HCT116 (cell line): ENCODE results near the gene ADAMTS4. TPM values are rescaled to one million over a fixed set of nuclear protein-coding genes. Genes with fewer than 3 reads are reported as not detected.

Experiments used
- ATAC-seq: fragments of 200-7000 bp; cut with Tn5 transposase; 2 replicates; pipeline ENCODE4 v1.9.1; 2020; ENCODE audit warnings: mild to moderate bottlenecking, moderate library complexity
- BruUV-seq: library from RNA; stranded (reverse); fragments of 400-500 nt; replicated peaks from 2 replicates; lab custom pipeline; 2021; lab: Mats Ljungman, UMichigan
- CTCF ChIA-PET: fragments of 300-600 bp; sonication (Branson Sonifier 250); formaldehyde crosslinking; loops from one replicate; lab custom pipeline; 2021; ENCODE audit warnings: antibody characterized with exemption; lab: Charles Lee
- POLR2A ChIA-PET: fragments of 300-600, 350-600 bp; sonication (Branson Sonifier 250); formaldehyde crosslinking; loops from one replicate; lab custom pipeline; 2021; ENCODE audit warnings: antibody characterized with exemption; lab: Charles Lee
- RAD21 ChIA-PET, 2 experiments: fragments of 300-600 bp; sonication (Branson Sonifier 250); formaldehyde crosslinking; loops; one replicate each; lab custom pipeline; 2023; ENCODE audit warnings: low total read pairs in 2 of 2; ENCODE audit not compliant: uncharacterized antibody in 2 of 2, unreplicated experiment in 2 of 2, low non-redundant PET in 1 of 2; lab: Charles Lee
- DNase-seq: peaks from one replicate; pipeline ENCODE4 v3.0.0-alpha.2; 2010; ENCODE audit warnings: low read depth, low spot score
- H2AFZ ChIP-seq: fragments of 200-600 bp; shearing (Covaris generic), sonication (generic); 2 replicates; pipeline ENCODE4 v1.6.1; 2017; ENCODE audit warnings: low read depth, mixed run types, mixed read lengths, antibody characterized with exemption, low read length; ENCODE audit not compliant: poor library complexity, severe bottlenecking
- H3K27ac ChIP-seq: 2 replicates; pipeline ENCODE4 v1.5.1; 2012; ENCODE audit warnings: low read depth, low read length
- H3K27me3 ChIP-seq: fragments of 200-600 bp; sonication (generic); 2 replicates; pipeline ENCODE4 v1.6.1; 2016; ENCODE audit warnings: mixed run types, low read length, mixed read lengths; ENCODE audit not compliant: insufficient read depth
- H3K36me3 ChIP-seq, 2 experiments: fragments of 200-500 bp in 1 of 2; fragments of 200-600 bp in 1 of 2; sonication (Bioruptor generic) in 1 of 2; sonication (generic) in 1 of 2; 2 replicates each; pipeline versions ENCODE4 v1.5.1 to v1.6.1; 2014 to 2016; ENCODE audit warnings: low read length in 2 of 2, inconsistent platforms in 1 of 2, mixed read lengths in 1 of 2, mixed run types in 1 of 2; ENCODE audit not compliant: insufficient read depth in 2 of 2, control insufficient read depth in 1 of 2
- H3K4me1 ChIP-seq, 2 experiments: fragments of 200-600 bp in 1 of 2; sonication (generic) in 1 of 2; 2 replicates each; pipeline versions ENCODE4 v1.5.1 to v1.6.1; 2012 to 2017; ENCODE audit warnings: low read length in 2 of 2, inconsistent platforms in 1 of 2, mild to moderate bottlenecking in 1 of 2, mixed read lengths in 1 of 2, mixed run types in 1 of 2, moderate library complexity in 1 of 2; ENCODE audit not compliant: insufficient read depth in 2 of 2, control insufficient read depth in 1 of 2
- H3K4me2 ChIP-seq: fragments of 200-600 bp; sonication (generic); 2 replicates; pipeline ENCODE4 v1.6.1; 2017; ENCODE audit warnings: mixed run types, low read length, mixed read lengths
- H3K4me3 ChIP-seq, 2 experiments: fragments of 200-600 bp in 1 of 2; sonication (generic) in 1 of 2; replicated peaks in 1 of 2; 2 replicates each; pipeline ENCODE4 v1.5.1; 2011 to 2016; ENCODE audit warnings: low read length in 2 of 2, control low read depth in 1 of 2, low read depth in 1 of 2, mild to moderate bottlenecking in 1 of 2, mixed read lengths in 1 of 2, mixed run types in 1 of 2
- H3K79me2 ChIP-seq: fragments of 200-600 bp; sonication (generic); 2 replicates; pipeline ENCODE4 v1.6.1; 2017; ENCODE audit warnings: mild to moderate bottlenecking, mixed run types, low read length, moderate library complexity, mixed read lengths; ENCODE audit not compliant: insufficient read depth
- H3K9ac ChIP-seq: fragments of 200-600 bp; sonication (generic); 2 replicates; pipeline ENCODE4 v1.6.1; 2016; ENCODE audit warnings: low read length, mixed read lengths
- H3K9me2 ChIP-seq: fragments of 200-600 bp; sonication (generic), shearing (Covaris generic); 2 replicates; pipeline ENCODE4 v1.6.1; 2017; ENCODE audit warnings: mixed run types, mild to moderate bottlenecking, moderate library complexity; ENCODE audit not compliant: insufficient read depth
- H3K9me3 ChIP-seq, 2 experiments: fragments of 200-500 bp in 1 of 2; fragments of 200-600 bp in 1 of 2; sonication (Bioruptor generic) in 1 of 2; sonication (generic) in 1 of 2; 2 replicates each; pipeline ENCODE4 v1.6.1; 2014 to 2017; ENCODE audit warnings: low read length in 2 of 2, mixed read lengths in 2 of 2, inconsistent platforms in 1 of 2, low read depth in 1 of 2, mild to moderate bottlenecking in 1 of 2, mixed run types in 1 of 2, moderate library complexity in 1 of 2; ENCODE audit not compliant: control insufficient read depth in 1 of 2, insufficient read depth in 1 of 2
- H4K20me1 ChIP-seq: fragments of 200-600 bp; sonication (generic), shearing (Covaris generic); 2 replicates; pipeline ENCODE4 v1.6.1; 2017; ENCODE audit warnings: mixed run types, mild to moderate bottlenecking, moderate library complexity; ENCODE audit not compliant: insufficient read depth
- CBX3 ChIP-seq: IDR thresholded peaks from 2 replicates; pipeline ENCODE4 v1.6.1; 2012; ENCODE audit warnings: low read depth
- CEBPB ChIP-seq: IDR thresholded peaks from 2 replicates; pipeline ENCODE4 v1.6.1; 2012; ENCODE audit warnings: low read depth
- CTCF ChIP-seq, 3 experiments: fragments of 200-600 bp in 1 of 3; sonication (generic) in 1 of 3; IDR thresholded peaks in 2 of 3; conservative IDR thresholded peaks in 1 of 3; 2 replicates each; pipeline ENCODE4 v1.5.1; 2012 to 2017; ENCODE audit warnings: low read depth in 2 of 3, low read length in 2 of 3, antibody characterized with exemption in 1 of 3, borderline replicate concordance in 1 of 3, control low read depth in 1 of 3, mild to moderate bottlenecking in 1 of 3, mixed read lengths in 1 of 3, mixed run types in 1 of 3, moderate library complexity in 1 of 3; ENCODE audit not compliant: insufficient read depth in 1 of 3
- EZH2phosphoT487 ChIP-seq: fragments of 200-600 bp; IDR thresholded peaks from 2 replicates; pipeline ENCODE4 v1.6.1; 2018; ENCODE audit warnings: antibody characterized with exemption, borderline replicate concordance
- FOSL1 ChIP-seq: IDR thresholded peaks from 2 replicates; pipeline ENCODE4 v1.6.1; 2012; ENCODE audit warnings: low read depth
- JUND ChIP-seq: IDR thresholded peaks from 2 replicates; pipeline ENCODE4 v1.6.1; 2012
- MAX ChIP-seq: IDR thresholded peaks from 2 replicates; pipeline ENCODE4 v1.6.1; 2012
- POLR2AphosphoS5 ChIP-seq: IDR thresholded peaks from 2 replicates; pipeline ENCODE4 v1.6.1; 2011; ENCODE audit warnings: mild to moderate bottlenecking, low read depth, low read length, moderate library complexity
- RAD21 ChIP-seq: IDR thresholded peaks from 2 replicates; pipeline ENCODE4 v1.6.1; 2012; ENCODE audit warnings: low read depth, mild to moderate bottlenecking
- SP1 ChIP-seq: IDR thresholded peaks from 2 replicates; pipeline ENCODE4 v1.6.1; 2012; ENCODE audit warnings: low read depth
- SRF ChIP-seq: IDR thresholded peaks from 2 replicates; pipeline ENCODE4 v1.6.1; 2012; ENCODE audit warnings: low read depth
- TCF7L2 ChIP-seq: IDR thresholded peaks from 2 replicates; pipeline ENCODE4 v1.7.0; 2011; ENCODE audit warnings: borderline replicate concordance, inconsistent platforms; ENCODE audit not compliant: insufficient read depth, insufficient read length; ENCODE audit errors: extremely low read depth
- YY1 ChIP-seq: IDR thresholded peaks from 2 replicates; pipeline ENCODE4 v1.6.1; 2011; ENCODE audit warnings: low read length, low read depth, moderate library complexity, mild to moderate bottlenecking; ENCODE audit not compliant: insufficient replicate concordance; ENCODE audit errors: extremely low read depth
- ZFX ChIP-seq: fragments of 450-650 bp; IDR thresholded peaks from 2 replicates; pipeline ENCODE4 v1.6.1; 2017
- ZNF274 ChIP-seq: fragments of 200-500 bp; sonication (Bioruptor generic); IDR thresholded peaks from 2 replicates; pipeline ENCODE4 v1.6.1; 2014; ENCODE audit warnings: mild to moderate bottlenecking, low read depth, low read length, inconsistent platforms
- intact Hi-C: fragments of 100-400 bp; cut with micrococcal nuclease; formaldehyde crosslinking; loops from 2 replicates; pipeline ENCODE4 v1.10.0; 2022
- total RNA-seq: library from RNA; stranded (reverse); gene quantifications from one replicate; pipeline ENCODE4 v1.2.1, GENCODE V29; 2021; ENCODE audit not compliant: unreplicated experiment
- TF ChIP-seq, protein P1 (sequence below): IDR thresholded peaks from 2 replicates; pipeline ENCODE4 v1.6.1; 2011; ENCODE audit warnings: mild to moderate bottlenecking, low read length, moderate library complexity; ENCODE audit not compliant: insufficient replicate concordance; ENCODE audit errors: extremely low read depth
- TF ChIP-seq, protein P2 (sequence below): IDR thresholded peaks from 2 replicates; pipeline ENCODE4 v1.6.1; 2012

Gene ADAMTS4
- total RNA-seq, 1 experiment from 2014 or later: not detected

DNA sequence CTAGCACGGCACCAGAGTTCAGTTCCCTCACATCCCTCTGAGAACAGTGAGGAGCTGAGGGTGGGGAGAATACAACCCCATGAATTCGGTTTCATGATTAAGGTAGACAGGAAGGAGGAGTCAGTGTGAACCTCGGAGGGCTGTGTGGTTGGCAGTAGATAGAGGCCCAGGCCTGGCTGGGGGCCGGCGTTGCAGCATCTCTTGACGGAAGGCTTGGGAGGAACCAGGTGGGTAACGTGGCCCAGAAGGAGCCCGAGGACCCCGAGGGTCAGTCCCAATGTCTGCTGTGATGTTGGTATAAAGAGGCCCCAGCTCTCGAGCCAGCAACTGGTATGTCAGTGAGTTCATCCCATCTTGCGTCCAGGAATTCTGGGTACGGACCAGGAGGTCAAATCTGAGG, 27.2 kb downstream of the ADAMTS4 start:
- Histone ChIP-seq H3K4me3 (no peak overlapping the region), H3K36me3 (peaks cover 21 to 38% of the 10 kb centered on the region in 2 experiments; a peak in 3 of 4 replicates), H4K20me1 (no peaks in the 10 kb centered on the region), H3K9ac (no peak overlapping the region), H3K4me1 (peaks cover 7 to 20% of the 10 kb centered on the region in 2 experiments; a peak in 3 of 4 replicates), H3K9me3 (no peaks in the 10 kb centered on the region), H3K4me2 (no peak overlapping the region), H3K27ac (no peak overlapping the region), H3K9me2 (no peaks in the 10 kb centered on the region), H3K79me2 (peaks cover 14% of the 10 kb centered on the region), H2AFZ (no peak overlapping the region), H3K27me3 (no peaks in the 10 kb centered on the region)
- TF ChIP-seq FOSL1 (no peak), CTCF (IDR thresholded peaks at IDR 0.05 in 2 of 3, conservative IDR thresholded peaks at IDR 0.05 in 1 of 3; ENCODE audit: borderline replicate concordance in 1 of 3, insufficient read depth in 1 of 3, low read depth in 2 of 3, low read length in 2 of 3) (no peak), YY1 (no peak), ZFX (no peak), CBX3 (no peak), JUND (no peak), TCF7L2 (no peak), RAD21 (no peak), SP1 (no peak), ZNF274 (no peak), EZH2phosphoT487 (no peak), POLR2AphosphoS5 (no peak), CEBPB (no peak), SRF (no peak), MAX (no peak)
- TF ChIP-seq, protein P1, sequence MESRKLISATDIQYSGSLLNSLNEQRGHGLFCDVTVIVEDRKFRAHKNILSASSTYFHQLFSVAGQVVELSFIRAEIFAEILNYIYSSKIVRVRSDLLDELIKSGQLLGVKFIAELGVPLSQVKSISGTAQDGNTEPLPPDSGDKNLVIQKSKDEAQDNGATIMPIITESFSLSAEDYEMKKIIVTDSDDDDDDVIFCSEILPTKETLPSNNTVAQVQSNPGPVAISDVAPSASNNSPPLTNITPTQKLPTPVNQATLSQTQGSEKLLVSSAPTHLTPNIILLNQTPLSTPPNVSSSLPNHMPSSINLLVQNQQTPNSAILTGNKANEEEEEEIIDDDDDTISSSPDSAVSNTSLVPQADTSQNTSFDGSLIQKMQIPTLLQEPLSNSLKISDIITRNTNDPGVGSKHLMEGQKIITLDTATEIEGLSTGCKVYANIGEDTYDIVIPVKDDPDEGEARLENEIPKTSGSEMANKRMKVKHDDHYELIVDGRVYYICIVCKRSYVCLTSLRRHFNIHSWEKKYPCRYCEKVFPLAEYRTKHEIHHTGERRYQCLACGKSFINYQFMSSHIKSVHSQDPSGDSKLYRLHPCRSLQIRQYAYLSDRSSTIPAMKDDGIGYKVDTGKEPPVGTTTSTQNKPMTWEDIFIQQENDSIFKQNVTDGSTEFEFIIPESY: no peak
- TF ChIP-seq, protein P2, sequence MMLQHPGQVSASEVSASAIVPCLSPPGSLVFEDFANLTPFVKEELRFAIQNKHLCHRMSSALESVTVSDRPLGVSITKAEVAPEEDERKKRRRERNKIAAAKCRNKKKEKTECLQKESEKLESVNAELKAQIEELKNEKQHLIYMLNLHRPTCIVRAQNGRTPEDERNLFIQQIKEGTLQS: no peak
- BruUV-seq: no TSS peak
- ATAC-seq (no peak), DNase-seq (no peak)
- ChIA-PET POLR2A (no interaction called here), CTCF (interaction anchor here (1.0 to 1.5 kb wide), 2 partner anchors 55 to 210 kb away, joined by 3 read pairs; no protein-coding TSS in a partner anchor), RAD21 (no interaction called here)
- intact Hi-C loops: no loop called here
